GM21786 (cell line): Measurements from ENCODE around the gene PLOD2.

Experiments used
- ATAC-seq: cut with Tn5 transposase; IDR thresholded peaks from one replicate; pipeline ENCODE4 v1.9.1; 2021; ENCODE audit not compliant: unreplicated experiment

Gene PLOD2

GRCh38 chr3:146050691-146051090 is 110.3 kb downstream of the PLOD2 start:
- ATAC-seq, result no peak

GRCh38 chr3:146047485-146047884 is 113.5 kb downstream of the PLOD2 start:
- ATAC-seq, result no peak

GRCh38 chr3:146044046-146044445 is 116.9 kb downstream of the PLOD2 start:
- ATAC-seq, result no peak

GRCh38 chr3:146040630-146041029 is 120.4 kb downstream of the PLOD2 start:
- ATAC-seq, result no peak

GRCh38 chr3:146037697-146038096 is 123.3 kb downstream of the PLOD2 start:
- ATAC-seq, result no peak

- no peak for ATAC-seq
These were observed 124.7 kb downstream of the PLOD2 start for GRCh38 chr3:146036281-146036680.

GRCh38 chr3:146035366-146035765 is 125.6 kb downstream of the PLOD2 start:
- ATAC-seq, result no peak

GRCh38 chr3:146033950-146034349 is 127.0 kb downstream of the PLOD2 start:
- peak; percentile 83 for ATAC-seq

GRCh38 chr3:146026547-146026946 is 134.4 kb downstream of the PLOD2 start:
- no peak for ATAC-seq

GRCh38 chr3:146024260-146024659 is 136.7 kb downstream of the PLOD2 start:
- no peak for ATAC-seq

GRCh38 chr3:146020969-146021368 is 140.0 kb downstream of the PLOD2 start:
- no peak for ATAC-seq

- no peak for ATAC-seq
These were observed 141.5 kb downstream of the PLOD2 start for GRCh38 chr3:146019508-146019907.
